Neural cell (in vitro differentiated cells): Measurements from ENCODE around the gene GNG2. TPM values are rescaled to one million over a fixed set of nuclear protein-coding genes. Genes with fewer than 3 reads are reported as not detected.

Source experiments
- H2AFZ ChIP-seq: fragments of 200-600, 300-800 bp; sonication (generic), shearing (Covaris generic); 2 replicates; pipeline ENCODE4 v1.6.0; 2014; ENCODE audit warnings: low read depth, mild to moderate bottlenecking, antibody characterized with exemption, low read length, moderate library complexity
- H3F3A ChIP-seq: fragments of 200-600 bp; shearing (Covaris generic); 2 replicates; pipeline ENCODE4 v1.6.1; 2016; ENCODE audit warnings: mild to moderate bottlenecking, moderate library complexity, mixed read lengths, antibody characterized with exemption, low read length; ENCODE audit not compliant: insufficient read depth, poor library complexity, severe bottlenecking
- H3K27ac ChIP-seq: fragments of 200-600, 300-800 bp; sonication (generic), shearing (Covaris generic); 2 replicates; pipeline ENCODE4 v1.5.1; 2014; ENCODE audit warnings: mild to moderate bottlenecking, low read length, moderate library complexity
- H3K27me3 ChIP-seq: fragments of 300-800, 200-600 bp; sonication (generic), shearing (Covaris generic); 2 replicates; pipeline ENCODE4 v1.6.0; 2014; ENCODE audit warnings: mild to moderate bottlenecking, low read depth, low read length, moderate library complexity; ENCODE audit not compliant: insufficient read depth
- H3K36me3 ChIP-seq: fragments of 300-800, 200-600 bp; sonication (generic), shearing (Covaris generic); 2 replicates; pipeline ENCODE4 v1.5.1; 2014; ENCODE audit warnings: mild to moderate bottlenecking, antibody characterized with exemption, low read length, moderate library complexity; ENCODE audit not compliant: insufficient read depth
- H3K4me2 ChIP-seq: fragments of 300-800, 200-600 bp; sonication (generic), shearing (Covaris generic); 2 replicates; pipeline ENCODE4 v1.6.0; 2014; ENCODE audit warnings: mild to moderate bottlenecking, low read length
- H3K4me3 ChIP-seq: fragments of 300-800, 200-600 bp; sonication (generic), shearing (Covaris generic); 2 replicates; pipeline ENCODE4 v1.5.1; 2014; ENCODE audit warnings: mild to moderate bottlenecking, low read length, moderate library complexity
- H3K79me2 ChIP-seq: fragments of 200-600 bp; shearing (Covaris generic); replicated peaks from 2 replicates; pipeline ENCODE4 v1.6.0; 2014; ENCODE audit warnings: mild to moderate bottlenecking, low read length, moderate library complexity; ENCODE audit not compliant: insufficient read depth
- H3K9ac ChIP-seq: fragments of 300-800, 200-600 bp; sonication (generic), shearing (Covaris generic); 2 replicates; pipeline ENCODE4 v1.6.1; 2016; ENCODE audit warnings: mild to moderate bottlenecking, low read length, mixed read lengths
- H3K9me2 ChIP-seq: fragments of 200-600 bp; shearing (Covaris generic); 2 replicates; pipeline ENCODE4 v1.6.1; 2016; ENCODE audit warnings: mild to moderate bottlenecking, low read length, mixed read lengths; ENCODE audit not compliant: insufficient read depth
- H3K9me3 ChIP-seq: fragments of 200-600, 300-800 bp; sonication (generic), shearing (Covaris generic); 2 replicates; pipeline ENCODE4 v1.6.1; 2016; ENCODE audit warnings: mild to moderate bottlenecking, mixed run types, low read length, moderate library complexity, mixed read lengths
- H4K20me1 ChIP-seq: fragments of 200-600 bp; shearing (Covaris generic); 2 replicates; pipeline ENCODE4 v1.6.1; 2016; ENCODE audit warnings: mild to moderate bottlenecking, mixed run types; ENCODE audit not compliant: insufficient read depth
- EP300 ChIP-seq: fragments of 450-650 bp; conservative IDR thresholded peaks from 2 replicates; pipeline ENCODE4 v1.6.1; 2014; ENCODE audit warnings: antibody characterized with exemption, mild to moderate bottlenecking, moderate library complexity; ENCODE audit not compliant: poor library complexity, severe bottlenecking
- EZH2 ChIP-seq: fragments of 200-600, 300-800 bp; shearing (Covaris generic), sonication (generic); IDR thresholded peaks from 2 replicates; pipeline ENCODE4 v1.6.1; 2014; ENCODE audit warnings: antibody characterized with exemption, low read length, borderline replicate concordance, mild to moderate bottlenecking; ENCODE audit not compliant: insufficient read depth, poor library complexity, severe bottlenecking
- MXI1 ChIP-seq: fragments of 450-650 bp; conservative IDR thresholded peaks from 2 replicates; pipeline ENCODE4 v1.6.1; 2014; ENCODE audit warnings: antibody characterized with exemption, mild to moderate bottlenecking; ENCODE audit not compliant: poor library complexity, severe bottlenecking
- POLR2AphosphoS5 ChIP-seq: IDR thresholded peaks from 2 replicates; pipeline ENCODE4 v1.6.1; 2012
- RAD21 ChIP-seq: fragments of 450-650 bp; conservative IDR thresholded peaks from 2 replicates; pipeline ENCODE4 v1.6.1; 2014; ENCODE audit warnings: antibody characterized with exemption, mild to moderate bottlenecking, moderate library complexity
- SMC3 ChIP-seq: fragments of 450-650 bp; conservative IDR thresholded peaks from 2 replicates; pipeline ENCODE4 v1.6.1; 2014; ENCODE audit warnings: antibody characterized with exemption, mild to moderate bottlenecking, moderate library complexity; ENCODE audit not compliant: poor library complexity
- TAF1 ChIP-seq: IDR thresholded peaks from 2 replicates; pipeline ENCODE4 v1.6.1; 2012; ENCODE audit warnings: low read depth
- polyA plus RNA-seq: library from polyadenylated mRNA; depleted of rRNA; stranded (reverse); fragments of >200 nt; gene quantifications from 2 replicates; pipeline ENCODE4 v1.2.3, GENCODE V29; 2014
- TF ChIP-seq, protein P1 (sequence below): fragments of 450-650 bp; IDR thresholded peaks from 2 replicates; pipeline ENCODE4 v1.5.1; 2014; ENCODE audit warnings: antibody characterized with exemption, mild to moderate bottlenecking, moderate library complexity; ENCODE audit not compliant: poor library complexity, severe bottlenecking
- TF ChIP-seq, protein P2 (sequence below): IDR thresholded peaks from 2 replicates; pipeline ENCODE4 v1.6.1; 2012; ENCODE audit warnings: borderline replicate concordance

Gene GNG2
- polyA plus RNA-seq, 1 donor from 2014 or later: 515 TPM

DNA sequence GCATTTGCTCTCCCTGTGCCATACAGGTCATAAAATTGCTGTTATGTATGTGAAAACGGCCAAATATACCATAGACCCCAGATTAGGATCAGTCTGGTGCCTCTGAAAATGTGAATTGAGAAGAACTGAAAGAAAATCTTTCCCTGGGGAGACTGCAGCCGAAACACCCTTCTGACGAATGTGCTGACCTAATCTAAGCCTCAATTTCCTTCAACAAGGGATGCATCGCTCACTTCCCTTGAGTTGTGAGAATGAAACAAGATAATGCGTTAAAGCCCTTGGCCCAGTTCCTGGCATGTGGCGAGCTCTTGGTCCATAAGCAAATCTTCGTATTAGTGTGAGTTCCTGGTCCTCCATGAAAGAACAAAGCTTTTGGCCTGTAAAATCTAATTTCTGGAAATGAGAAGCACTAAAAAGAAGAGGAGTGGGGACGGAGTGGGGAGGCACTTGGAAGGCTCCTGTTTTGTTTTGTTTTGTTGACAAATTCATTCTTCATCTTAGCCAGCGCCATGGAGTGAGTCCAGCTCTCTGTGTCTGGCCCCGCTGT is 79.4 kb downstream of the GNG2 start:
- no peaks in the 10 kb centered on the region for H3K9me2 ChIP-seq
- H3K4me2 ChIP-seq: no peak overlapping the region
- no peaks in the 10 kb centered on the region for H3K36me3 ChIP-seq

DNA sequence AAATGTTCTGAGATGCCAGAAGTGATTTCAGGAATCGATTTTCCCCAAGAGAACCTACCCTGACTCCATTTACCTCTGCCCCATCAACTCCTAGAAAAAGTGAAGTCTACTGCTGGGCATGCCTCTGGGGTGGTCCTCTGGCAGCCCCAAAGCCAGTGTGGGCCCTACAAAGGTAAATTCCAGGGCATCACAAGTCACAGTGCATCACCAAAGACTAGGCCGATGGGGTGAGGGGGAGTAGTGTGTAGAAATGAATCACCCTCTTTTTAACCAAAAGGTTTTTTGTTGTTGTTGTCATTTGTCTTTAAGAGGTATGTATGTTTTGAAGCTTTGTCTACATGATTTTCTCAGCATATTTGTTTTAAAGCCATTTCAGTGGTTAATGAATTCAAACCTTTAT is 82.6 kb downstream of the GNG2 start:
- no peaks in the 10 kb centered on the region for H3K27me3 ChIP-seq
- H4K20me1 ChIP-seq: no peaks in the 10 kb centered on the region
- H3K36me3 ChIP-seq: no peaks in the 10 kb centered on the region
- H2AFZ ChIP-seq: no peak overlapping the region
- H3K27ac ChIP-seq: no peak overlapping the region
- H3K4me3 ChIP-seq: no peak overlapping the region
- H3K9me3 ChIP-seq: peaks cover 2% of the 10 kb centered on the region
- H3K4me2 ChIP-seq: no peak overlapping the region
- no peaks in the 10 kb centered on the region for H3F3A ChIP-seq
- no peak overlapping the region for H3K9ac ChIP-seq
- TF ChIP-seq, protein P1, sequence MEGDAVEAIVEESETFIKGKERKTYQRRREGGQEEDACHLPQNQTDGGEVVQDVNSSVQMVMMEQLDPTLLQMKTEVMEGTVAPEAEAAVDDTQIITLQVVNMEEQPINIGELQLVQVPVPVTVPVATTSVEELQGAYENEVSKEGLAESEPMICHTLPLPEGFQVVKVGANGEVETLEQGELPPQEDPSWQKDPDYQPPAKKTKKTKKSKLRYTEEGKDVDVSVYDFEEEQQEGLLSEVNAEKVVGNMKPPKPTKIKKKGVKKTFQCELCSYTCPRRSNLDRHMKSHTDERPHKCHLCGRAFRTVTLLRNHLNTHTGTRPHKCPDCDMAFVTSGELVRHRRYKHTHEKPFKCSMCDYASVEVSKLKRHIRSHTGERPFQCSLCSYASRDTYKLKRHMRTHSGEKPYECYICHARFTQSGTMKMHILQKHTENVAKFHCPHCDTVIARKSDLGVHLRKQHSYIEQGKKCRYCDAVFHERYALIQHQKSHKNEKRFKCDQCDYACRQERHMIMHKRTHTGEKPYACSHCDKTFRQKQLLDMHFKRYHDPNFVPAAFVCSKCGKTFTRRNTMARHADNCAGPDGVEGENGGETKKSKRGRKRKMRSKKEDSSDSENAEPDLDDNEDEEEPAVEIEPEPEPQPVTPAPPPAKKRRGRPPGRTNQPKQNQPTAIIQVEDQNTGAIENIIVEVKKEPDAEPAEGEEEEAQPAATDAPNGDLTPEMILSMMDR: no peak
- no peak for TF ChIP-seq EZH2
- TF ChIP-seq SMC3: no peak
- no peak for TF ChIP-seq POLR2AphosphoS5
- no peak for TF ChIP-seq TAF1
- TF ChIP-seq, protein P2, sequence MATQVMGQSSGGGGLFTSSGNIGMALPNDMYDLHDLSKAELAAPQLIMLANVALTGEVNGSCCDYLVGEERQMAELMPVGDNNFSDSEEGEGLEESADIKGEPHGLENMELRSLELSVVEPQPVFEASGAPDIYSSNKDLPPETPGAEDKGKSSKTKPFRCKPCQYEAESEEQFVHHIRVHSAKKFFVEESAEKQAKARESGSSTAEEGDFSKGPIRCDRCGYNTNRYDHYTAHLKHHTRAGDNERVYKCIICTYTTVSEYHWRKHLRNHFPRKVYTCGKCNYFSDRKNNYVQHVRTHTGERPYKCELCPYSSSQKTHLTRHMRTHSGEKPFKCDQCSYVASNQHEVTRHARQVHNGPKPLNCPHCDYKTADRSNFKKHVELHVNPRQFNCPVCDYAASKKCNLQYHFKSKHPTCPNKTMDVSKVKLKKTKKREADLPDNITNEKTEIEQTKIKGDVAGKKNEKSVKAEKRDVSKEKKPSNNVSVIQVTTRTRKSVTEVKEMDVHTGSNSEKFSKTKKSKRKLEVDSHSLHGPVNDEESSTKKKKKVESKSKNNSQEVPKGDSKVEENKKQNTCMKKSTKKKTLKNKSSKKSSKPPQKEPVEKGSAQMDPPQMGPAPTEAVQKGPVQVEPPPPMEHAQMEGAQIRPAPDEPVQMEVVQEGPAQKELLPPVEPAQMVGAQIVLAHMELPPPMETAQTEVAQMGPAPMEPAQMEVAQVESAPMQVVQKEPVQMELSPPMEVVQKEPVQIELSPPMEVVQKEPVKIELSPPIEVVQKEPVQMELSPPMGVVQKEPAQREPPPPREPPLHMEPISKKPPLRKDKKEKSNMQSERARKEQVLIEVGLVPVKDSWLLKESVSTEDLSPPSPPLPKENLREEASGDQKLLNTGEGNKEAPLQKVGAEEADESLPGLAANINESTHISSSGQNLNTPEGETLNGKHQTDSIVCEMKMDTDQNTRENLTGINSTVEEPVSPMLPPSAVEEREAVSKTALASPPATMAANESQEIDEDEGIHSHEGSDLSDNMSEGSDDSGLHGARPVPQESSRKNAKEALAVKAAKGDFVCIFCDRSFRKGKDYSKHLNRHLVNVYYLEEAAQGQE: no peak
- no peak for TF ChIP-seq MXI1
- no peak for TF ChIP-seq EP300
- TF ChIP-seq RAD21: no peak
- no peaks in the 10 kb centered on the region for H3K79me2 ChIP-seq
- no peaks in the 10 kb centered on the region for H3K9me2 ChIP-seq

More for the DNA sequence above, 79.4 kb downstream of the GNG2 start:
- TF ChIP-seq EZH2 (no peak), EP300 (no peak), SMC3 (no peak), RAD21 (no peak), TAF1 (no peak), MXI1 (no peak), POLR2AphosphoS5 (no peak)
- TF ChIP-seq, protein P2: no peak
- TF ChIP-seq, protein P1: no peak
- no peak overlapping the region for H3K4me3 ChIP-seq
- H3K27ac ChIP-seq: no peak overlapping the region
- no peak overlapping the region for H2AFZ ChIP-seq
- no peaks in the 10 kb centered on the region for H3K9me3 ChIP-seq
- H3K9ac ChIP-seq: no peak overlapping the region
- no peaks in the 10 kb centered on the region for H3K79me2 ChIP-seq
- H3K27me3 ChIP-seq: no peaks in the 10 kb centered on the region
- H3F3A ChIP-seq: no peaks in the 10 kb centered on the region
- no peaks in the 10 kb centered on the region for H4K20me1 ChIP-seq
